ENCODE data around the gene DCST1.

The DCST1 gene

GRCh38 chr1:155057104-155057503 is 23.5 kb downstream of the DCST1 start:
- DNase-seq, result no peak

GRCh38 chr1:155057788-155058211 is 24.2 kb downstream of the DCST1 start:
- no peak for DNase-seq

- DNase-seq, result no peak
Observed at GRCh38 chr1:155060736-155061135, 27.1 kb downstream of the DCST1 start.

GRCh38 chr1:155061381-155062150 is 27.9 kb downstream of the DCST1 start:
- peak; percentile 69 for DNase-seq

- DNase-seq, result no peak
Observed at GRCh38 chr1:155062151-155062686, 28.6 kb downstream of the DCST1 start.

- peak; percentile 30 for DNase-seq
Observed at GRCh38 chr1:155062702-155063411, 29.2 kb downstream of the DCST1 start.

- peak; percentile 80 for DNase-seq
Observed at GRCh38 chr1:155063550-155064110, 30.0 kb downstream of the DCST1 start, which contains the start of gene EFNA4. TSS of gene EFNA4 (plus strand) at chr1:155063740. CDS start at chr1:155063824, 84 bp downstream.

GRCh38 chr1:155064111-155064831 is 30.6 kb downstream of the DCST1 start:
- DNase-seq, result no peak

- no peak for DNase-seq
Observed at GRCh38 chr1:155064832-155065429, 31.3 kb downstream of the DCST1 start.

GRCh38 chr1:155066777-155067176 is 33.2 kb downstream of the DCST1 start:
- DNase-seq, result no peak

- DNase-seq, result no peak
Observed at GRCh38 chr1:155068599-155068998, 35.0 kb downstream of the DCST1 start.

GRCh38 chr1:155069551-155070157 is 36.0 kb downstream of the DCST1 start:
- DNase-seq, result no peak

GRCh38 chr1:155070158-155070621 is 36.6 kb downstream of the DCST1 start:
- DNase-seq, result no peak

GRCh38 chr1:155070721-155071569 is 37.3 kb downstream of the DCST1 start:
- DNase-seq, result peak; percentile 71

GRCh38 chr1:155071701-155072100 is 38.1 kb downstream of the DCST1 start:
- peak; percentile 44 for DNase-seq

- DNase-seq, result no peak
Observed at GRCh38 chr1:155072531-155073289, 39.1 kb downstream of the DCST1 start.

GRCh38 chr1:155073377-155074242 is 40.0 kb downstream of the DCST1 start:
- no peak for DNase-seq

GRCh38 chr1:155075535-155075934 is 41.9 kb downstream of the DCST1 start:
- DNase-seq, result no peak

GRCh38 chr1:155076371-155076770 is 42.7 kb downstream of the DCST1 start:
- no peak for DNase-seq

All from MV-4-11 (cell line).